ENCODE data around the gene HPF1.
"Not testable (repeated sequence)": the region's sequence is repeated elsewhere in the genome, so short reads cannot be mapped to it uniquely, and the experiment has no call there.

Gene HPF1

DNA sequence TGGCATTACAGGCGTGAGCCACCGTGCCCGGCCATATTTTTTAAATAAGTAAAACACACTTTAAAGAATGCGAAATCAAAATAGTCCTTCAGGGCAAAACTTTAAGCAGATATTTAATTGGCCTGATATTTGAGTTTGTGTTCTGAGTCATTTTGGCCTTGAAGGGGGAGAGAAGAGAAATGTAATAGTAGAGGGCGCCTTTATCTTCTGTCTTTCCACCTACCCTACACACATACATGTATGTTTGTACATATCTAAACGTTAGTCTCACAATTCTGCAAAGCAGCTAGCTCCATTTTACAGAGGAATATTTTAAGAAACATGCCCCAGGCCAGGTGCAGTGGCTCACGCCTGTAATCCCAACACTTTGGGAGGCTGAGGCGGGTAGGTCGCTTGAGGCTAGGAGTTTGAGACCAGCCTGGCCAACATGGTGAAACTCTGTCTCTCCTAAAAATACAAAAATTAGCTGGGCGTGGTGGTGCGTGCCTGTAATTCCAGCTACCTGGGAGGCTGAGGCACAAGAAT lies 13.9 kb upstream of the HPF1 start:
- DNase-seq (ENCODE audit: low read depth); H3K36me3 ChIP-seq (ENCODE audit: control insufficient read depth, insufficient read depth, low read length, severe bottlenecking); H3K4me3 ChIP-seq (ENCODE audit: low read length); H3K9me3 ChIP-seq (ENCODE audit: control insufficient read depth, low read length); H3K9ac ChIP-seq (ENCODE audit: low read length): not testable (repeated sequence)
- Histone ChIP-seq H3K27me3 (replicated peaks; ENCODE audit: control insufficient read depth, insufficient read depth, low read length) (peaks cover 22% of the 10 kb centered on the region), H3K4me1 (ENCODE audit: control insufficient read depth, insufficient read depth, low read length) (peaks cover 13% of the 10 kb centered on the region)

GRCh38 chr4:169770416-169770815 lies 12.7 kb upstream of the HPF1 start:
- Histone ChIP-seq H3K4me3 (ENCODE audit: low read length) (no peak overlapping the region), H3K9me3 (ENCODE audit: control insufficient read depth, low read length) (no peaks in the 10 kb centered on the region), H3K36me3 (ENCODE audit: control insufficient read depth, insufficient read depth, low read length, severe bottlenecking) (no peaks in the 10 kb centered on the region), H3K27me3 (replicated peaks; ENCODE audit: control insufficient read depth, insufficient read depth, low read length) (peaks cover 13% of the 10 kb centered on the region), H3K9ac (ENCODE audit: low read length) (no peak overlapping the region), H3K4me1 (ENCODE audit: control insufficient read depth, insufficient read depth, low read length) (peaks cover 13% of the 10 kb centered on the region)
- peak; percentile 19 for DNase-seq (ENCODE audit: low read depth)

DNA sequence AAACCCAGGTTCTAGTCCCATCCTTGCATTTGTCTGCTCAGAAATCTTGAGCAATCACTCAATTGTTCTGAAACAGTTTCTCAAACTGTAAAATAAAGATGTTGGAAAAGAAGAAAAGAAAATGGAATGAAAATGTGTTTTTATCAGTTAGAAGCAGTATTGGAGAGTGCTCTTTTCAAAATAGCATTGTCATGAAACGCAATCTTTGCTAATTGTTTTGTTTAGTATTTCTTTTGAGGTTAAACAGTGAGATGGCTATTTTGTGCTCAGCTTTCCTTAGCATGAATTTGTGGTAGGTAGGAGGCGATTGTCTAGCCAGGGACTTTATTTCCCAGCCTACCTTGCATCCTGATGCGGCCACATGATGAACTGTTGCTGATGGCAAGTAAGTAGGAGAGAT lies 10.6 kb upstream of the HPF1 start:
- H3K9me3 ChIP-seq (ENCODE audit: control insufficient read depth, low read length): no peaks in the 10 kb centered on the region
- no peak for DNase-seq (ENCODE audit: low read depth)
- no peaks in the 10 kb centered on the region for H3K36me3 ChIP-seq (ENCODE audit: control insufficient read depth, insufficient read depth, low read length, severe bottlenecking)
- no peaks in the 10 kb centered on the region for H3K27me3 ChIP-seq (replicated peaks; ENCODE audit: control insufficient read depth, insufficient read depth, low read length)
- H3K4me3 ChIP-seq (ENCODE audit: low read length): no peak overlapping the region
- peaks cover 8% of the 10 kb centered on the region for H3K4me1 ChIP-seq (ENCODE audit: control insufficient read depth, insufficient read depth, low read length)
- H3K9ac ChIP-seq (ENCODE audit: low read length): no peak overlapping the region

GRCh38 chr4:169766741-169767140 lies 9.0 kb upstream of the HPF1 start:
- Histone ChIP-seq H3K27me3 (replicated peaks; ENCODE audit: control insufficient read depth, insufficient read depth, low read length) (no peaks in the 10 kb centered on the region), H3K36me3 (ENCODE audit: control insufficient read depth, insufficient read depth, low read length, severe bottlenecking) (no peaks in the 10 kb centered on the region), H3K4me3 (ENCODE audit: low read length) (no peak overlapping the region), H3K4me1 (ENCODE audit: control insufficient read depth, insufficient read depth, low read length) (peaks cover 8% of the 10 kb centered on the region), H3K9me3 (ENCODE audit: control insufficient read depth, low read length) (no peaks in the 10 kb centered on the region), H3K9ac (ENCODE audit: low read length) (no peak overlapping the region)
- no peak for DNase-seq (ENCODE audit: low read depth)

GRCh38 chr4:169765835-169766234 lies 8.1 kb upstream of the HPF1 start:
- H3K36me3 ChIP-seq (ENCODE audit: control insufficient read depth, insufficient read depth, low read length, severe bottlenecking): no peaks in the 10 kb centered on the region
- H3K9me3 ChIP-seq (ENCODE audit: control insufficient read depth, low read length): no peaks in the 10 kb centered on the region
- H3K4me3 ChIP-seq (ENCODE audit: low read length): no peak overlapping the region
- H3K4me1 ChIP-seq (ENCODE audit: control insufficient read depth, insufficient read depth, low read length): peaks cover 3% of the 10 kb centered on the region
- H3K27me3 ChIP-seq (replicated peaks; ENCODE audit: control insufficient read depth, insufficient read depth, low read length): no peaks in the 10 kb centered on the region
- peak; percentile 22 for DNase-seq (ENCODE audit: low read depth)
- H3K9ac ChIP-seq (ENCODE audit: low read length): no peak overlapping the region

GRCh38 chr4:169761846-169762245 lies 4.1 kb upstream of the HPF1 start:
- peaks cover 9% of the 10 kb centered on the region for H3K4me1 ChIP-seq (ENCODE audit: control insufficient read depth, insufficient read depth, low read length)
- H3K27me3 ChIP-seq (replicated peaks; ENCODE audit: control insufficient read depth, insufficient read depth, low read length): no peaks in the 10 kb centered on the region
- no peaks in the 10 kb centered on the region for H3K9me3 ChIP-seq (ENCODE audit: control insufficient read depth, low read length)
- DNase-seq (ENCODE audit: low read depth): no peak
- no peaks in the 10 kb centered on the region for H3K36me3 ChIP-seq (ENCODE audit: control insufficient read depth, insufficient read depth, low read length, severe bottlenecking)
- H3K9ac ChIP-seq (ENCODE audit: low read length): no peak overlapping the region
- no peak overlapping the region for H3K4me3 ChIP-seq (ENCODE audit: low read length)

DNA sequence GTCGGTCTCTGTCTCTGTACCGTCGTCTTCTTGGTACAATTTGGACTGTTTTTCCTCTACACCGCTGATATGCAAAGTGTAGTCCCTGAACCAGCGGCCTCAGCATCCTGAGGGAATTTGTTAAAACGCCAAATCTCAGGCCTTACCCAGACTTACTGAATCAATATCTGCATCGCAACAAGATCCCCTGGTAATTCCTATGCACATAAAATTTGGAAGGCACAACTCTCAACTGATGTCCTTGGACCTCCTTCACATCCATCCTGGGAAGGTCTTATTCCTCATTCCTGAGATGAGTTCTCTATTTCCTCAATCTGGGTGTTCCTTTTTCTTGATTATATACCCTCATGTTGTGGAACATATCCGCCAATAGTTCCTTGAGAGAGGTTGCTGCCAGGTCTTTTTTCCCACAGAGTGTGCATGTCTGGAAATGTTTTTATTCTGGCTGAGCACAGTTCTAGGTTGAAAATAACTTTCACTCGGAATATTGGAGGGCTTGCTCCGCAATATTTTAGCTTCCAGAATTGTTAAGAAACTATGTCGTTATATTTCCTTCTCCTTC lies 738 bp upstream of the HPF1 start:
- H3K27me3 ChIP-seq (replicated peaks; ENCODE audit: control insufficient read depth, insufficient read depth, low read length): no peaks in the 10 kb centered on the region
- peak; percentile 25 for DNase-seq (ENCODE audit: low read depth)
- H3K9ac ChIP-seq (ENCODE audit: low read length): peak overlapping the region; percentile 89
- H3K9me3 ChIP-seq (ENCODE audit: control insufficient read depth, low read length): no peaks in the 10 kb centered on the region
- H3K36me3 ChIP-seq (ENCODE audit: control insufficient read depth, insufficient read depth, low read length, severe bottlenecking): no peaks in the 10 kb centered on the region
- H3K4me1 ChIP-seq (ENCODE audit: control insufficient read depth, insufficient read depth, low read length): peaks cover 18% of the 10 kb centered on the region
- H3K4me3 ChIP-seq (ENCODE audit: low read length): peak overlapping the region; percentile 97

- peaks cover 6% of the 10 kb centered on the region for H3K36me3 ChIP-seq (ENCODE audit: control insufficient read depth, insufficient read depth, low read length, severe bottlenecking)
- peaks cover 18% of the 10 kb centered on the region for H3K4me1 ChIP-seq (ENCODE audit: control insufficient read depth, insufficient read depth, low read length)
- no peaks in the 10 kb centered on the region for H3K9me3 ChIP-seq (ENCODE audit: control insufficient read depth, low read length)
- DNase-seq (ENCODE audit: low read depth): peak; percentile 26
- peak overlapping the region; percentile 97 for H3K4me3 ChIP-seq (ENCODE audit: low read length)
- H3K27me3 ChIP-seq (replicated peaks; ENCODE audit: control insufficient read depth, insufficient read depth, low read length): no peaks in the 10 kb centered on the region
- H3K9ac ChIP-seq (ENCODE audit: low read length): peak overlapping the region; percentile 89
Measured at GRCh38 chr4:169756971-169757574, 671 bp downstream of the HPF1 start.

DNA sequence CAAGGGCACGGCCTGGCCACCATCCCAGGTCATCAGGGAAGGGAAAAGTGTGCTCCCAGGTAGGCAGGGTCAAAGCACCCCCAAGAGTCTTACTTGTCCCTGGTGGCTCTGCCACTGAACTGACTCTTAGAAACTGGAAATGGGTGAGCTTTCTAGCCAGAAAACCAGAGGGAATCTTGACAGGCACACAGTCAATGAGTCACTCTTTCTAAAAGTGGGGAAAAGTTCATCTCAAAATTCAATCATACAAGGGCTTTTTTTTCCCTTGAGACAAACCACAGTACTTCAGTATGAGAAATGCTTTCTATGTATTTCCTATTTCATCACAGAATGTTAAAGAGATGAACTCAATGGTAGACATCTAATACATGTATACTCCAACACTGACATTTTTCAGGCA lies 12.5 kb downstream of the HPF1 start:
- Histone ChIP-seq H3K36me3 (ENCODE audit: control insufficient read depth, insufficient read depth, low read length, severe bottlenecking) (peaks cover 18% of the 10 kb centered on the region), H3K9ac (ENCODE audit: low read length) (peak overlapping the region; percentile 26), H3K4me3 (ENCODE audit: low read length) (peak overlapping the region; percentile 68), H3K27me3 (replicated peaks; ENCODE audit: control insufficient read depth, insufficient read depth, low read length) (no peaks in the 10 kb centered on the region), H3K4me1 (ENCODE audit: control insufficient read depth, insufficient read depth, low read length) (peaks cover 18% of the 10 kb centered on the region), H3K9me3 (ENCODE audit: control insufficient read depth, low read length) (no peaks in the 10 kb centered on the region)
- peak; percentile 68 for DNase-seq (ENCODE audit: low read depth)

- H3K36me3 ChIP-seq (ENCODE audit: control insufficient read depth, insufficient read depth, low read length, severe bottlenecking): peaks cover 23% of the 10 kb centered on the region
Measured at GRCh38 chr4:169744601-169745000, 13.1 kb downstream of the HPF1 start.

GRCh38 chr4:169741569-169741968 lies 16.2 kb downstream of the HPF1 start:
- Histone ChIP-seq H3K4me3 (ENCODE audit: low read length) (no peak overlapping the region), H3K9ac (ENCODE audit: low read length) (no peak overlapping the region), H3K9me3 (ENCODE audit: control insufficient read depth, low read length) (no peaks in the 10 kb centered on the region), H3K27me3 (replicated peaks; ENCODE audit: control insufficient read depth, insufficient read depth, low read length) (no peaks in the 10 kb centered on the region), H3K4me1 (ENCODE audit: control insufficient read depth, insufficient read depth, low read length) (peaks cover 18% of the 10 kb centered on the region), H3K36me3 (ENCODE audit: control insufficient read depth, insufficient read depth, low read length, severe bottlenecking) (peaks cover 20% of the 10 kb centered on the region)
- peak; percentile 50 for DNase-seq (ENCODE audit: low read depth)

More at GRCh38 chr4:169744601-169745000, 13.1 kb downstream of the HPF1 start:
- Histone ChIP-seq H3K4me3 (ENCODE audit: low read length) (peak overlapping the region; percentile 68), H3K27me3 (replicated peaks; ENCODE audit: control insufficient read depth, insufficient read depth, low read length) (no peaks in the 10 kb centered on the region), H3K9ac (ENCODE audit: low read length) (no peak overlapping the region), H3K4me1 (ENCODE audit: control insufficient read depth, insufficient read depth, low read length) (peaks cover 18% of the 10 kb centered on the region), H3K9me3 (ENCODE audit: control insufficient read depth, low read length) (no peaks in the 10 kb centered on the region)
- DNase-seq (ENCODE audit: low read depth): peak; percentile 21

All from adipocyte (in vitro differentiated cells).